Left ventricle myocardium inferior (tissue), 1 donor: ENCODE measurements around the gene ZBTB6. TPM values are rescaled to one million over a fixed set of nuclear protein-coding genes. Genes with fewer than 3 reads are reported as not detected.

Experiments used
- DNase-seq: peaks from one replicate; pipeline ENCODE4 v3.0.0-alpha.2; 2020
- H3K27ac ChIP-seq: fragments of 200-600 bp; replicated peaks from 2 replicates; pipeline ENCODE4 v1.8.0; 2021
- H3K27me3 ChIP-seq: fragments of 200-600 bp; 2 replicates; pipeline ENCODE4 v1.8.0; 2021; ENCODE audit warnings: low read depth
- H3K36me3 ChIP-seq: fragments of 200-600 bp; 2 replicates; pipeline ENCODE4 v1.8.0; 2021
- H3K4me1 ChIP-seq: fragments of 200-600 bp; 2 replicates; pipeline ENCODE4 v1.8.0; 2021
- H3K4me3 ChIP-seq: fragments of 200-600 bp; 2 replicates; pipeline ENCODE4 v1.8.0; 2021; ENCODE audit warnings: mild to moderate bottlenecking, moderate library complexity
- H3K9me3 ChIP-seq: fragments of 200-600 bp; replicated peaks from 2 replicates; pipeline ENCODE4 v1.8.0; 2021
- intact Hi-C: fragments of 100-400 bp; cut with micrococcal nuclease; formaldehyde crosslinking; loops from one replicate; pipeline ENCODE4 v1.11.0; 2022
- total RNA-seq: library from RNA; stranded (reverse); fragmentation: NEBNext Ultra II Directional; extraction: Animal tissue kit (Norgen Biotek cat#: 25700); gene quantifications from one replicate; pipeline ENCODE4 v1.2.1, GENCODE V29; 2021
- TF ChIP-seq, protein P1 (sequence below): fragments of 200-600 bp; IDR thresholded peaks from 2 replicates; pipeline ENCODE4 v1.8.0; 2021; ENCODE audit warnings: antibody characterized with exemption, mild to moderate bottlenecking, borderline replicate concordance
- donor health status: DM: no; HTN: yes; CAD: no; lungs with severe emphysema.

ZBTB6 gene
- total RNA-seq, 1 donor from 2014 or later, result 6.0 TPM

DNA sequence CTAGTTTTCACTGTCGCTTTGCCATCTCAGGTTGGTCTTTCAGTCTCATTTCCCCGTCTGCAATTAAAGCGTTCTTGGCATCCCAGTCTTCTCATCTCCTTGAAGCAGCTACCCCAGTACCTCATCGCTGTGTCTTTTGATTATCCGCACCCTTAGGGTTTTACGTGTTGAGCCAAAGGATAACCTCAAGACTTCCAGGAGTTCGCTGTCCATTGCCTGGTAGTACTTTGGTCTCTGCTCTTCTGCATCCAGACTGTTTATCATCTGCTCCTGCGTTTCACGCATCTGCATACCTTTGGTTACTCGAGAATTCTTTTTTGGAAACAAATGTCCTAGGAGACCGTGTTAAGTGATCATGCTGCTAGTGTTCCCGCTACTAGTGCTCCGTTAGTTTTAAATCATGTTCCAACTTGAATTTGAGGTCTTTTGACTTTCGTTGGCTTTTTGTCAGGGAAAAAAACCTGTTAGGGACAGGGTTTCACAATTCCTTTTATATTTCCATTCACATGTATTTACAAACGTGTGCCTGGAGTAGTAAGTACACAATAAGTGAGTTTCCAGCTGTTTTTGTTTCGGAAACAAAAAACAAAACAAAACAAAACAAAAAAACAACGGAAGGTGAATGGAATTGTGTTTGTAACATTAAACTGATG lies 28.6 kb upstream of the ZBTB6 start:
- TF ChIP-seq, protein P1, sequence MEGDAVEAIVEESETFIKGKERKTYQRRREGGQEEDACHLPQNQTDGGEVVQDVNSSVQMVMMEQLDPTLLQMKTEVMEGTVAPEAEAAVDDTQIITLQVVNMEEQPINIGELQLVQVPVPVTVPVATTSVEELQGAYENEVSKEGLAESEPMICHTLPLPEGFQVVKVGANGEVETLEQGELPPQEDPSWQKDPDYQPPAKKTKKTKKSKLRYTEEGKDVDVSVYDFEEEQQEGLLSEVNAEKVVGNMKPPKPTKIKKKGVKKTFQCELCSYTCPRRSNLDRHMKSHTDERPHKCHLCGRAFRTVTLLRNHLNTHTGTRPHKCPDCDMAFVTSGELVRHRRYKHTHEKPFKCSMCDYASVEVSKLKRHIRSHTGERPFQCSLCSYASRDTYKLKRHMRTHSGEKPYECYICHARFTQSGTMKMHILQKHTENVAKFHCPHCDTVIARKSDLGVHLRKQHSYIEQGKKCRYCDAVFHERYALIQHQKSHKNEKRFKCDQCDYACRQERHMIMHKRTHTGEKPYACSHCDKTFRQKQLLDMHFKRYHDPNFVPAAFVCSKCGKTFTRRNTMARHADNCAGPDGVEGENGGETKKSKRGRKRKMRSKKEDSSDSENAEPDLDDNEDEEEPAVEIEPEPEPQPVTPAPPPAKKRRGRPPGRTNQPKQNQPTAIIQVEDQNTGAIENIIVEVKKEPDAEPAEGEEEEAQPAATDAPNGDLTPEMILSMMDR, result no peak
- peaks cover 71% of the 10 kb centered on the region for H3K4me1 ChIP-seq
- intact Hi-C loops, result no loop called here

DNA sequence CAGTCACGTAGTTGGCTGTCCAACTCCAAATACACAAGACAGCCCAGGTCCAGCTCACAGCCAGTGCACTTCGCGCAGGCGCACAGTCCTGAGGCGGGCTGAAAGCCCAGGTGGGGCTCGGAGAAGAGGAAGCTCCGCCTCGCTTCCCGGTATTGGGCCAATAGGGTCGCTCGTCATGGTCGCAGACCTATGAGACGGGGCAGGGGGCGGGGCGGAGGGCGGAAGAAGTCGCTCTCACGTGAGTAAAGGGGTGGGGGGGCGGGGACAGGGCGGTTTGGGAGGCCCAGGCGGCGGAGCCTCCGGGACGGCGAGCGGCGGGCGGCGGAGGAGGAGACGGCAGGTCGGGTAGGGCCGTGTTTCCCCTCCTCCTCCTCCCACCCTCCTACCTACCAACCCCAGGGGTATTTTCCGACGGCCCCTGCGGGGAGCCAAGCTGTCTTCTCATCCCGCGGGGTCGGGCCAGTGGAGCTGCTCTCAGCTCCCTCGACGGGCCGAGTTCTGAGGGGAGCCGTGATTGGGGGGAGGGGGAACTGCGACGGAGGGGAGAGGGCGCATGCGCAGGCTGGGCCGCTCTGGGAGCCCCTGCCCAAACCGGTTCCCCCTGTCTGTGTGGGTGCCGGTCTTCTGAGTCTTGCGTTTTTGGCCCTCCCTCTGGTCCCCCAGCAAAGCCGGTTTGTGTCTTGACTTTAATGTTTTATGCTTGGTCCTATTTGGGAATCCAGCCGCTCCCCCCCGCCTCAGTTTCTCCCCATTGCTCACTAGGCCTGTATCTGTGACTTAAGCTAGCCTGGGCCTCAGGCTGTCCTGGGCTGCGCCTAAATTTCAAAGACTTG lies 27.8 kb upstream of the ZBTB6 start, which contains the start of gene RABGAP1:
Gene RABGAP1, plus strand, starts transcription at position 272 of the 833 bp plus-strand sequence. CDS start 16,040 bp downstream, outside the sequence.
- H3K4me3 ChIP-seq, result peak within 1 kb of the TSS; percentile 93
- H3K27ac ChIP-seq, result peak within 1 kb of the TSS; percentile 93
- TF ChIP-seq, protein P1, result no peak
- intact Hi-C loops, result no loop called here
- H3K36me3 ChIP-seq, result peaks cover 24% of the 10 kb centered on the region
- no peaks in the 10 kb centered on the region for H3K9me3 ChIP-seq
- peaks cover 63% of the 10 kb centered on the region for H3K4me1 ChIP-seq
- DNase-seq, result peak; percentile 100
- no peaks in the 10 kb centered on the region for H3K27me3 ChIP-seq

More for the DNA sequence above, 28.6 kb upstream of the ZBTB6 start:
- Histone ChIP-seq H3K36me3 (peaks cover 17% of the 10 kb centered on the region), H3K4me3 (peak overlapping the region; percentile 93), H3K9me3 (no peaks in the 10 kb centered on the region), H3K27ac (peak overlapping the region; percentile 93), H3K27me3 (no peaks in the 10 kb centered on the region)
- no peak for DNase-seq

DNA sequence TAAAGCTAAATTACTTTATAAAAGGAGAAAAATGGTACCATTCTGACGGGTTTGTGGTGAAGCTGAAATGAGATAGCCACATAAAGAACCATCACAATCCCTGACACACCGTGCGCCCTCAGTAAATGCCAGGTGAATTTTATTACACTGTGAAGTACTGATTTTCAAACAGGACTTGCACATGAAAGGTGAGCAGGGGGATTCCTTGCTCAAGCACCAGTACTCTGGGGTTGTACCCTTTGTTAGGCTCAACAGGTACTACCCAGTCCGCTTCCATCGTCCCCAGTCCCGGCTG lies 27.3 kb upstream of the ZBTB6 start:
- Histone ChIP-seq H3K36me3 (peaks cover 24% of the 10 kb centered on the region), H3K27me3 (no peaks in the 10 kb centered on the region), H3K4me3 (peak overlapping the region; percentile 93), H3K27ac (peak overlapping the region; percentile 93), H3K9me3 (no peaks in the 10 kb centered on the region), H3K4me1 (peaks cover 58% of the 10 kb centered on the region)
- TF ChIP-seq, protein P1, result no peak
- intact Hi-C loops, result no loop called here
- DNase-seq, result no peak

DNA sequence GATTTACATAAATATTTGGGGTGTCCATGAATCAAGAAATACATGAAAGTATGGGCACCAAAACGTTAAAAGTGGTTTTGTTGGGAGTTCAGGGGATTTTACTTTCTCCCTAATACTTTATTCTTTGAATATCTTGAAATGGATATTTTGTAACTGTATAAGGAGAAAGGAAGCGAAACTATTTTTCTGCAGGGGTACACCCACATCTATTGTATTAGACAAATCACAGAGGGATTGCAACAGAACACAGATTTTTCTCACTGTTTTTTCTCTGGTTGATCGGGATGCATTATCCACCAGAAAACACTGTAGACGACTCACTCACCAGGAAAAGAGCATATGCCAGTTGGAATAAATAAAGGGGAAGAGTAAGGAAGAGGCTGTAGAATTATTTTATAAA lies 26.5 kb upstream of the ZBTB6 start:
- H3K9me3 ChIP-seq, result no peaks in the 10 kb centered on the region
- TF ChIP-seq, protein P1, result no peak
- no peak for DNase-seq
- no peak overlapping the region for H3K4me3 ChIP-seq
- peaks cover 24% of the 10 kb centered on the region for H3K36me3 ChIP-seq
- intact Hi-C loops, result no loop called here
- H3K4me1 ChIP-seq, result peaks cover 56% of the 10 kb centered on the region
- no peaks in the 10 kb centered on the region for H3K27me3 ChIP-seq
- no peak overlapping the region for H3K27ac ChIP-seq

DNA sequence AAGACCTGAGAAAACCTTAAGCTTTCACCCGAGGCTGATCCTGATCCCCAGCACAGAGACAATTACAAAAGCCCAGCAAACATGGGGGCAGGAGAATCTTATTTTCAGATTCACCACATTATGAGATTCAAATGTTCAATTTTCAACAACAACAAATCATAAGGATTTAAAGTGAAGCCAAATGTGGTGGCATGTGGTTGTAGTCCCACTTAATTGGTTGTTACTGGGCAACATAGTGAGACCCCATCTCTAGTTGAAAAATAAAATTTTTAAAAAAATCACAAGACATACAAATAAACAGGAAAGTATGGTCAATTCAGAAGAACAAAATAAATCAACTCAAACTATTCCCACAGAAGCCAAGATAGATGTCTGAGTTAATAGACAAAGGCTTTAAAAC lies 23.8 kb upstream of the ZBTB6 start:
- Histone ChIP-seq H3K36me3 (peaks cover 24% of the 10 kb centered on the region), H3K4me3 (no peak overlapping the region), H3K9me3 (no peaks in the 10 kb centered on the region), H3K4me1 (peaks cover 57% of the 10 kb centered on the region), H3K27ac (no peak overlapping the region), H3K27me3 (no peaks in the 10 kb centered on the region)
- DNase-seq, result no peak
- TF ChIP-seq, protein P1, result no peak
- intact Hi-C loops, result no loop called here
